ENCODE results near the gene GBP2. TPM values are rescaled to one million over a fixed set of nuclear protein-coding genes. Genes with fewer than 3 reads are reported as not detected.

Gene GBP2
- total RNA-seq, 3 donors from 2014 or later: 65.4 to 128 (median 68.9) TPM

DNA sequence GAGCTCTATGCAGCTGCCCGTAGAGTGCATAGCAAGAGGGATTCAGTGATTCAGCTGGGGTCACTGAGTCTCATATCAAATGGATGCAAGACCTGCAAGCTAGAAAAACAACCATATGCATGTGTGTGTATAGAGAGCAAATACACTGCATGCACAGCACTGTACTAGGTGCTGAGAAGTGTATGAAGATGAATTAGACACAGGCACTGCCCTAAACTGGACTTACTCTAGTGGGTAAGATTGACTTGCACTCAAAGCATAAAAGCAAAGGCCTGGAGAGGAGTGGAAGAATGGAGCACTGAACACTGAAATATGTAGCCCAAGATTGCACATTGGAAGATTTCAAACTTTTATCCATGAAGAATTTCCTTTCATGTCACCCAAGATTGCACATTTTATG lies 55.4 kb downstream of the GBP2 start:
- no peaks in the 10 kb centered on the region for H3K9me3 ChIP-seq
- intact Hi-C loops (cut with DNase I, micrococcal nuclease): no loop called here
- TF ChIP-seq, protein P1, sequence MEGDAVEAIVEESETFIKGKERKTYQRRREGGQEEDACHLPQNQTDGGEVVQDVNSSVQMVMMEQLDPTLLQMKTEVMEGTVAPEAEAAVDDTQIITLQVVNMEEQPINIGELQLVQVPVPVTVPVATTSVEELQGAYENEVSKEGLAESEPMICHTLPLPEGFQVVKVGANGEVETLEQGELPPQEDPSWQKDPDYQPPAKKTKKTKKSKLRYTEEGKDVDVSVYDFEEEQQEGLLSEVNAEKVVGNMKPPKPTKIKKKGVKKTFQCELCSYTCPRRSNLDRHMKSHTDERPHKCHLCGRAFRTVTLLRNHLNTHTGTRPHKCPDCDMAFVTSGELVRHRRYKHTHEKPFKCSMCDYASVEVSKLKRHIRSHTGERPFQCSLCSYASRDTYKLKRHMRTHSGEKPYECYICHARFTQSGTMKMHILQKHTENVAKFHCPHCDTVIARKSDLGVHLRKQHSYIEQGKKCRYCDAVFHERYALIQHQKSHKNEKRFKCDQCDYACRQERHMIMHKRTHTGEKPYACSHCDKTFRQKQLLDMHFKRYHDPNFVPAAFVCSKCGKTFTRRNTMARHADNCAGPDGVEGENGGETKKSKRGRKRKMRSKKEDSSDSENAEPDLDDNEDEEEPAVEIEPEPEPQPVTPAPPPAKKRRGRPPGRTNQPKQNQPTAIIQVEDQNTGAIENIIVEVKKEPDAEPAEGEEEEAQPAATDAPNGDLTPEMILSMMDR (IDR thresholded peaks at IDR 0.05): no peak
- DNase-seq (no peak), ATAC-seq (no peak)
- H3K4me1 ChIP-seq (ENCODE audit: low read depth): peaks cover 1% of the 10 kb centered on the region
- no peak overlapping the region for H3K4me3 ChIP-seq
- no peaks in the 10 kb centered on the region for H3K36me3 ChIP-seq (ENCODE audit: low read depth)

DNA sequence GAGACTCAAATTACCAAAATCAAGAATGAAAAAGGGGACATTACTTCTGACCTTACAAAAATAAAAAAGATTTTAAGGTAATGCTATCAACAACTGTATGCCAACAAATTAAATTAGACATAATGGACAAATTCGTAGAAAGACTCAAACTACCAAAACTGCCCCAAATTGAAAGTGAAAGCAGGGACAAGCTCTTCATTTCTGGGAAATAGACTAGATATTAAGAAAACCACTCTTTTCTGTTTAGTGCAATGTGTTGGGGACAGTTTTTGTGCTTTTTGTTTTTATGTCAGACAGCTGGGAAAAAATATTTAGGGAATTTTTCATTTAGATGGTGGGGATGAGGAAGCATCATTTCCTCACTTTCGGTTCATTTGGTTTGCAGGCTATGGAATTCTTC lies 56.0 kb downstream of the GBP2 start:
- ATAC-seq (no peak), DNase-seq (no peak)
- Histone ChIP-seq H3K4me1 (ENCODE audit: low read depth) (peaks cover 6% of the 10 kb centered on the region), H3K9me3 (no peaks in the 10 kb centered on the region), H3K36me3 (ENCODE audit: low read depth) (no peaks in the 10 kb centered on the region), H3K4me3 (no peak overlapping the region)
- TF ChIP-seq, protein P1 (IDR thresholded peaks at IDR 0.05): no peak
- intact Hi-C loops (cut with DNase I, micrococcal nuclease): no loop called here

DNA sequence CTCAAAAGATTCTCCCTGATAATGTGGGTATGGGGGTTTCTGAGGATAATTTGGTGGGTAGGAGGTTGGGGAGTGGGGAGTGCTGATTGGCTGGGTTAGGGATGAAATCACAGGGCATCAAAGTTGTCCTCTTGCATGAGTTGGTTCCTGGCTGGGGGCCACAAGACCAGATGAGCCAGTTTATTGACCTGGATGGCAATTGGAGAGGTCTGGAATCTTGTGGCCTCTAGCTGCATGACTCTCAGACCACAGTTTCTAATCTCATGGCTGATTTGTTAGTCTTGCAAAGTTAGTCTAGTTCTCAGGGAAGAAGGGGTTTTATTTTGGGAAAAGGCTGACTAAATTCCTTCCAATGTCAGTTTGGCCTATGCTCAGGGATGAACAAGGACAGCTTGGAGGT lies 57.6 kb downstream of the GBP2 start:
- no peak for ATAC-seq
- Histone ChIP-seq H3K36me3 (ENCODE audit: low read depth) (no peaks in the 10 kb centered on the region), H3K4me3 (no peak overlapping the region), H3K9me3 (no peaks in the 10 kb centered on the region), H3K4me1 (ENCODE audit: low read depth) (peaks cover 6% of the 10 kb centered on the region)
- DNase-seq: no peak
- TF ChIP-seq, protein P1 (IDR thresholded peaks at IDR 0.05): no peak
- intact Hi-C loops (cut with DNase I, micrococcal nuclease): no loop called here

DNA sequence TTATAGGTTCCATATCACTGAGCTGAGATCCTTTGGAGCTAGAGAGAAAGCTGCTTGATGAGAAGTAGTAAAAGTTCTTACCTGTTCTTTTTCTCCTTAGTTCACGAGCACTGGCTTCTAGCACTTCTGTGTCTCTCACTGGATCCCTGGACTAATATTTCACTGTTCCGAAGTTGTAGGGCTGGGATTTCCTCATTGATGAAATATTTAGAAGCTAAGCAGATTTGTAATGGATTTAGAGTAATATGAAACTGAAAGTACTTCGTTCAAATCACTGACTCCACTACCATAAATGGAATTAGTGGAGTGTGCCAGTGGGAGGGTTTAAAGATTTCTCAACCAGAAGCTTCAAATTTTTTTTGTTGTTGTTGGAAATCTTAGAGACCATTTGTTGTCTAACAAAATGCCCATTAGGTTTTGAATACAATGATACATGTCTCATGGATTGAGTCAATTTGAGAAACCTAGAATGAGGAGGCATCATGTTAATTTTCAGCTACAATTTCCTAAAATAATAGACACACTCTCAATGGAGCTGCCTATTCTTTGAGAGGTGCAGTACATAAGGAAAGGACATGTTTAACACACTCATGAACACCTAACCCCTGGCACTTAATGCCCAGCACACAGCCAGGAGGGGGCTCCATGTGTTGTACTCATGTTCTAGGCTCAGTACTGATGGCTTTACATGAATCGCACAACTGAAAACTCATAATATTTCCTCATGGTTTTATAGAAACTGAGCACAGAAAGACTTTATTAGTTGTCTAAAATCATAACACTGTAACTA lies 60.6 kb downstream of the GBP2 start, which contains the start of gene GBP1:
GBP1 (minus strand) TSS at position 130 of the 790 bp plus-strand sequence. CDS start 1,974 bp downstream, outside the sequence.
- Histone ChIP-seq H3K36me3 (ENCODE audit: low read depth) (no peaks in the 10 kb centered on the region), H3K4me1 (ENCODE audit: low read depth) (peaks cover 6% of the 10 kb centered on the region), H3K4me3 (peak within 1 kb of the TSS; percentile 11), H3K9me3 (no peaks in the 10 kb centered on the region)
- peak; percentile 89 for ATAC-seq
- DNase-seq: peak in 1 of 3 donors; percentile 47
- TF ChIP-seq, protein P1 (IDR thresholded peaks at IDR 0.05): no peak
- intact Hi-C loops (cut with DNase I, micrococcal nuclease): no loop called here

DNA sequence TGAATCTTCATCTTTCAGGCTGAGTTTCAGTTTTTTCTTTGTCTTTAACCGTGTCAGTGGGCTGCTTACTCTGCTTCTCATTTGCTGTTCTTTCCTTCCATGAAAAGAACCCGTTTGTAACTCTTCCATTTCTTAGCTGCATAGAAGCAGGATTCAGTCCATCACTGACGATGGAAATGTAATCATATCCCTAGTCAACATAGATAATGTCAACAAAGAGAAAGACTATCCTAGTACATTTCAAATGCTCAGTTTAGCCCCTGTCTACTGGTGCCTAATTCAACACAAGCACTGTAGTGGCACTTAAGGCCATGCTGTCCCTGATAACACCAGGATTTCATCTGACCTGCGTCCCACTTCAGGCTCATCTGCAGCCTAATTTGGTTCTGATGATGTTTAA lies 61.3 kb downstream of the GBP2 start:
- Histone ChIP-seq H3K4me3 (peak overlapping the region; percentile 11), H3K9me3 (no peaks in the 10 kb centered on the region), H3K36me3 (ENCODE audit: low read depth) (no peaks in the 10 kb centered on the region), H3K4me1 (ENCODE audit: low read depth) (peaks cover 6% of the 10 kb centered on the region)
- intact Hi-C loops (cut with DNase I, micrococcal nuclease): no loop called here
- TF ChIP-seq, protein P1 (IDR thresholded peaks at IDR 0.05): no peak
- no peak for DNase-seq
- peak; percentile 71 for ATAC-seq

Measured in mucosa of descending colon (tissue), 3 donors.